Esophagus squamous epithelium (tissue), 5 donors: ENCODE results near the gene TBX3. TPM values are rescaled to one million over a fixed set of nuclear protein-coding genes. Genes with fewer than 3 reads are reported as not detected.

ENCODE experiments used
- DNase-seq: peaks from one replicate; lab custom pipeline; 2025; lab: John Stamatoyannopoulos, UW
- H3K27ac ChIP-seq, 4 donors: fragments of 200-600 bp; sonication (generic); one replicate each; pipeline ENCODE4 v1.5.1; 2016 to 2019; ENCODE audit warnings: mild to moderate bottlenecking in 1 of 4
- H3K27me3 ChIP-seq, 4 donors: fragments of 200-600 bp; sonication (generic); 1 replicate in 3 of 4; 2 replicates in 1 of 4; pipeline versions ENCODE4 v1.5.1 to v1.6.0; 2017 to 2021; ENCODE audit warnings: antibody characterized with exemption in 1 of 4
- H3K36me3 ChIP-seq, 3 donors: fragments of 200-600 bp; sonication (generic); one replicate each; pipeline ENCODE4 v1.5.1; 2016 to 2019
- H3K4me1 ChIP-seq, 3 donors: fragments of 200-600 bp; sonication (generic); one replicate each; pipeline ENCODE4 v1.5.1; 2017 to 2019
- H3K4me3 ChIP-seq, 4 donors: fragments of 200-600 bp; sonication (generic); 1 replicate in 3 of 4; 2 replicates in 1 of 4; pipeline ENCODE4 v1.5.1; 2016 to 2019; ENCODE audit warnings: mild to moderate bottlenecking in 2 of 4, moderate library complexity in 1 of 4
- H3K9me3 ChIP-seq, 3 donors: fragments of 200-600 bp; sonication (generic); one replicate each; pipeline ENCODE4 v1.5.1; 2016 to 2019
- POLR2A ChIP-seq, 4 donors: fragments of 450-650 bp; IDR thresholded peaks; one replicate each; pipeline ENCODE4 v1.6.1; 2017; ENCODE audit warnings: antibody characterized with exemption in 4 of 4, mild to moderate bottlenecking in 4 of 4, moderate library complexity in 3 of 4
- WGBS, 2 donors: methylation state at CpG; one replicate each; pipeline ENCODE4 v1.1.5; 2018; 5-methylcytosine and 5-hydroxymethylcytosine counted together
- intact Hi-C: fragments of 100-400 bp; cut with DNase I; formaldehyde crosslinking; loops from one replicate; pipeline ENCODE4 v1.15.0; 2022
- total RNA-seq, 4 donors: library from RNA; depleted of rRNA; stranded (reverse); fragments of >200 nt; gene quantifications; one replicate each; pipeline ENCODE4 v1.1.0, GENCODE V29; 2016
- TF ChIP-seq, protein P1 (sequence below), 6 experiments: fragments of 450-650 bp in 4 of 6; fragments of 200-600 bp in 2 of 6; sonication (generic) in 2 of 6; IDR thresholded peaks; one replicate each; pipeline ENCODE4 v1.5.1; 2016 to 2019; ENCODE audit warnings: antibody characterized with exemption in 6 of 6, mild to moderate bottlenecking in 4 of 6, moderate library complexity in 4 of 6
- donor health status: DM: yes; HTN: yes; CAD: no.

TBX3 gene
- total RNA-seq, 4 donors from 2014 or later, result 2.0 to 2.5 (median 2.4) TPM

- Histone ChIP-seq H3K27me3 (peaks cover 6 to 64% (median 21%) of the 10 kb centered on the region in 4 donors), H3K4me3 (no peak overlapping the region), H3K27ac (no peak overlapping the region), H3K36me3 (no peaks in the 10 kb centered on the region), H3K4me1 (peaks cover 0 to 7% (median 4%) of the 10 kb centered on the region in 3 donors), H3K9me3 (no peaks in the 10 kb centered on the region)
- intact Hi-C loops, result no loop called here
- DNase-seq, result no peak
- TF ChIP-seq, protein P1, sequence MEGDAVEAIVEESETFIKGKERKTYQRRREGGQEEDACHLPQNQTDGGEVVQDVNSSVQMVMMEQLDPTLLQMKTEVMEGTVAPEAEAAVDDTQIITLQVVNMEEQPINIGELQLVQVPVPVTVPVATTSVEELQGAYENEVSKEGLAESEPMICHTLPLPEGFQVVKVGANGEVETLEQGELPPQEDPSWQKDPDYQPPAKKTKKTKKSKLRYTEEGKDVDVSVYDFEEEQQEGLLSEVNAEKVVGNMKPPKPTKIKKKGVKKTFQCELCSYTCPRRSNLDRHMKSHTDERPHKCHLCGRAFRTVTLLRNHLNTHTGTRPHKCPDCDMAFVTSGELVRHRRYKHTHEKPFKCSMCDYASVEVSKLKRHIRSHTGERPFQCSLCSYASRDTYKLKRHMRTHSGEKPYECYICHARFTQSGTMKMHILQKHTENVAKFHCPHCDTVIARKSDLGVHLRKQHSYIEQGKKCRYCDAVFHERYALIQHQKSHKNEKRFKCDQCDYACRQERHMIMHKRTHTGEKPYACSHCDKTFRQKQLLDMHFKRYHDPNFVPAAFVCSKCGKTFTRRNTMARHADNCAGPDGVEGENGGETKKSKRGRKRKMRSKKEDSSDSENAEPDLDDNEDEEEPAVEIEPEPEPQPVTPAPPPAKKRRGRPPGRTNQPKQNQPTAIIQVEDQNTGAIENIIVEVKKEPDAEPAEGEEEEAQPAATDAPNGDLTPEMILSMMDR (IDR thresholded peaks at IDR 0.05), result no peak
- TF ChIP-seq POLR2A (IDR thresholded peaks at IDR 0.05), result no peak
- 93 to 100% methylated on average over 1 to 2 of the region's 3 CpGs for WGBS, 2 donors
These were observed 20.1 kb upstream of the TBX3 start for GRCh38 chr12:114704096-114704495.

- no peak for DNase-seq
- intact Hi-C loops, result no loop called here
- TF ChIP-seq POLR2A (IDR thresholded peaks at IDR 0.05), result no peak
- TF ChIP-seq, protein P1 (IDR thresholded peaks at IDR 0.05), result no peak
- WGBS, 2 donors, result 11 to 15% methylated on average over 5 to 6 of the region's 6 CpGs
- no peak overlapping the region for H3K4me3 ChIP-seq
- no peak overlapping the region for H3K27ac ChIP-seq
- H3K36me3 ChIP-seq, result no peaks in the 10 kb centered on the region
- H3K9me3 ChIP-seq, result no peaks in the 10 kb centered on the region
- peaks cover 0 to 12% (median 4%) of the 10 kb centered on the region in 3 donors for H3K4me1 ChIP-seq
- H3K27me3 ChIP-seq, result peaks cover 12 to 66% (median 26%) of the 10 kb centered on the region in 4 donors
These were observed 19.1 kb upstream of the TBX3 start for GRCh38 chr12:114703060-114703493.

- DNase-seq, result no peak
- peaks cover 14 to 73% (median 31%) of the 10 kb centered on the region in 4 donors for H3K27me3 ChIP-seq
- WGBS, 2 donors, result 14 to 19% methylated on average over 10 of the region's 10 CpGs
- intact Hi-C loops, result no loop called here
- H3K4me1 ChIP-seq, result peaks cover 0 to 18% (median 4%) of the 10 kb centered on the region in 3 donors
- TF ChIP-seq, protein P1 (IDR thresholded peaks at IDR 0.05), result no peak
- no peak for TF ChIP-seq POLR2A (IDR thresholded peaks at IDR 0.05)
- no peaks in the 10 kb centered on the region for H3K36me3 ChIP-seq
- H3K9me3 ChIP-seq, result no peaks in the 10 kb centered on the region
- H3K27ac ChIP-seq, result no peak overlapping the region
- H3K4me3 ChIP-seq, result no peak overlapping the region
These were observed 18.5 kb upstream of the TBX3 start for GRCh38 chr12:114702462-114702861.

DNA sequence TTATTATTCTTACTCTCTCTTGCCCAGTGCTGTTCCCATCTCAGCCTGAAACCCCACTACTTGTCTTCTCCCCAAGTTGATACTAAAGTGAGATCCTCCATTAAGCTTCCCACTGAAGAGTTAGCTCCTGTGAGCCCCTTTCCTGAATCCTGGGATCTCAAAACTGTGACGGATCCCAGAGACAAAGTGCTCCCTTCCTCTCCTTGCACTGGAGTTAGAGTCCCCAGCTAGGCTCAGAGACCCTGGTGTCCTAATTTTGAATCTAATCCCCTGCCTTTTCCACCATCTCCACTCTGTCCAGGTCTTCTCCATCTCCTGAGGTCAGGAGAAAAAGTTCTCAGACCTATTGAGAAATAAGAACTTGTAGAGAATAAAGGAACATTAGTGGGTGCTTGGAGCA, 17.6 kb upstream of the TBX3 start:
- DNase-seq, result no peak
- Histone ChIP-seq H3K4me1 (peaks cover 0 to 23% (median 4%) of the 10 kb centered on the region in 3 donors), H3K27me3 (peaks cover 23 to 82% (median 39%) of the 10 kb centered on the region in 4 donors), H3K9me3 (no peaks in the 10 kb centered on the region), H3K4me3 (no peak overlapping the region), H3K27ac (no peak overlapping the region), H3K36me3 (no peaks in the 10 kb centered on the region)
- TF ChIP-seq POLR2A (IDR thresholded peaks at IDR 0.05), result no peak
- TF ChIP-seq, protein P1 (IDR thresholded peaks at IDR 0.05), result no peak
- 50 to 71% methylated on average over 1 of the region's 1 CpG for WGBS, 2 donors
- intact Hi-C loops, result no loop called here

DNA sequence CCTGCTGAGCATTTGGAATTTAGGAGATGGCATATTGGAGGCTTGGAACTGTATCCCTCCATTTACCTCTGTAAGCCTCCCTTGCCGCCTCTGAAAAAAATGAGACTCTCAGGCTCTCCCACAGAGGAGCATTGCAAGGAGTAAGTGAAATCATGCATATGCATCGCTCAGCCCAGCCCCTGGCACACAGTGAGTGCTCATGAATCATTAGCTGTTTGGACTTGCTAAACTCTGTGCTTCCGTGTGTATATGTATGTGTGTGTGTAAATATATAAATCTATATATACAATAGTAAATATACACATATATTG, 17.1 kb upstream of the TBX3 start:
- 22 to 24% methylated on average over 3 of the region's 3 CpGs for WGBS, 2 donors
- H3K9me3 ChIP-seq, result no peaks in the 10 kb centered on the region

More for the DNA sequence above, 17.1 kb upstream of the TBX3 start:
- H3K36me3 ChIP-seq, result no peaks in the 10 kb centered on the region
- H3K4me3 ChIP-seq, result no peak overlapping the region
- intact Hi-C loops, result no loop called here
- no peak for DNase-seq
- H3K27me3 ChIP-seq, result peaks cover 27 to 87% (median 40%) of the 10 kb centered on the region in 4 donors
- no peak overlapping the region for H3K27ac ChIP-seq
- peaks cover 0 to 23% (median 4%) of the 10 kb centered on the region in 3 donors for H3K4me1 ChIP-seq
- no peak for TF ChIP-seq POLR2A (IDR thresholded peaks at IDR 0.05)
